Fibroblast of mammary gland (primary cell): ENCODE results near the gene JAKMIP1.

Source experiments
- DNase-seq: peaks from one replicate; pipeline ENCODE4 v3.0.0-alpha.2; 2010; ENCODE audit warnings: low read depth
- H3K4me3 ChIP-seq: 2 replicates; pipeline ENCODE4 v1.5.1; 2011; ENCODE audit warnings: low read depth, mild to moderate bottlenecking, low read length, moderate library complexity; ENCODE audit not compliant: control insufficient read depth
- CTCF ChIP-seq: conservative IDR thresholded peaks from 2 replicates; pipeline ENCODE4 v1.5.1; 2011; ENCODE audit warnings: low read depth, low read length, inconsistent platforms; ENCODE audit not compliant: control insufficient read depth, insufficient read depth

Gene JAKMIP1

GRCh38 chr4:6113641-6114040 lies 86.7 kb downstream of the JAKMIP1 start:
- no peak overlapping the region for H3K4me3 ChIP-seq
- TF ChIP-seq CTCF, result no peak
- no peak for DNase-seq

GRCh38 chr4:6112606-6113290 lies 87.6 kb downstream of the JAKMIP1 start:
- H3K4me3 ChIP-seq, result no peak overlapping the region
- TF ChIP-seq CTCF, result no peak
- no peak for DNase-seq

GRCh38 chr4:6111354-6111960 lies 88.9 kb downstream of the JAKMIP1 start:
- no peak overlapping the region for H3K4me3 ChIP-seq
- DNase-seq, result no peak
- TF ChIP-seq CTCF, result no peak

GRCh38 chr4:6110681-6111353 lies 89.5 kb downstream of the JAKMIP1 start:
- no peak for DNase-seq
- no peak overlapping the region for H3K4me3 ChIP-seq
- TF ChIP-seq CTCF, result no peak

GRCh38 chr4:6109842-6110560 lies 90.3 kb downstream of the JAKMIP1 start:
- no peak for DNase-seq
- no peak overlapping the region for H3K4me3 ChIP-seq
- TF ChIP-seq CTCF, result no peak

- TF ChIP-seq CTCF, result no peak
- DNase-seq, result no peak
- H3K4me3 ChIP-seq, result no peak overlapping the region
Observed at GRCh38 chr4:6107886-6108285, 92.5 kb downstream of the JAKMIP1 start.
